ENCODE measurements around the gene COL17A1.

Gene COL17A1

GRCh38 chr10:104085801-104086400 is at the start of gene COL17A1:
Gene COL17A1, minus strand, starts transcription at chr10:104085880. Its CDS starts 5,207 bp downstream, at chr10:104080673.
- DNase-seq (ENCODE audit: low spot score): no peak

DNA sequence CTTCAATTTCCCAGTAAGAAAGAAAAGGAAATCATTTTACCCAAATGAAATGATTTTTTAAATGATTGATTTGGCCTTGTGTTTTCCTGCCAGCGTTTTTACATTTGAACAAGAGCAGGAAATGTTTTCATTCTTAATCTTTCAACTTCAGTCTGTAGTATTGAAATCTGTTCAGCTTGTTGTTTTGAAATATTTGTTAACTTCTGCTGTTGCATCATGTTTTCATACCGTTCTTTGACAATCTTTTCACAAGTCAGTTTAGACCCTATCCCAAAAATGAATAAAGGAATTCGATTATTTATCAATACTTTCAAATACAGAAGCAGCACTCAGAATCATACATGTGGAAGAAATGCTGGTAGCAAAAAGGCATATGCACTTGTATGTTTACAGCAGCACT is 44.4 kb upstream of the COL17A1 start:
- no peak for DNase-seq (ENCODE audit: low spot score)

DNA sequence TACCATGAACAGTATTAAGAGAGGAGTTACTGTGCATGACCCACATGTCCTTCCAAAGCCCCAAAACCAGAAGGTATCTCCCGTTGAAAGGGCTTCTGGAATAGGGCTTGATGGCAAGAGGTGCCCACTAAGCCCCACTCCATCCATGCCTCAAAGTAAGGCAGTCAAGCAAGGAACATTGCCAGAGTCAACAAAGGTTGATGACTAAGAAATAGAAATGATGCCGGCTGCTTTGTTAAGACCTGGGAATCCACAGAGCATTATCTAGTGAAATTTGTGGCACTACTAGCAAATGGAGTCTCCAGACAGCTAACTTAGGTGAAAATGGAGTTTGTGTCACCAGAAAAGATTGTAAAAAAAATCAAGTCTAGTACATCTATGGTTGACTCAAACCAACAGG is 42.5 kb upstream of the COL17A1 start:
- DNase-seq (ENCODE audit: low spot score): no peak

DNA sequence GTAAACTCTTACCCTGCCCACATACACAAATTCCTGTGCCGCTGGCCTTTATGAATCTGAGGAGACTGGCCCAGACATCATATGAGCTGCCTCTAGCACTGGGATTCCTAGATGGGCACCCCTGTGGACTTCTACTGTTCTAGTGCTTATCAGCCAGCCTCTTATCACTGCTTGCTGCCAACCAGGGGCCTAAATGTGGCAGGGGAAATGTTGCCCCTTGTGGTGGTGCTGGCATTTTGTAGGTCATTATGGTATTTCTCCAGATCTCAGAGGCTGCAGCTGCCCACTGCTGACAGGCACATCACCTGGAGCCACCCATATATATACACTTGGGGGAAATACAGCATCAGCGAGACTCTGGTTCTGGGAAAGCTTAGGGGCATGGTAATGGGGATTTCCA is 41.7 kb upstream of the COL17A1 start:
- DNase-seq (ENCODE audit: low spot score): peak; percentile 49

- no peak for DNase-seq (ENCODE audit: low spot score)
Measured at GRCh38 chr10:104123397-104123796, 37.7 kb upstream of the COL17A1 start.

DNA sequence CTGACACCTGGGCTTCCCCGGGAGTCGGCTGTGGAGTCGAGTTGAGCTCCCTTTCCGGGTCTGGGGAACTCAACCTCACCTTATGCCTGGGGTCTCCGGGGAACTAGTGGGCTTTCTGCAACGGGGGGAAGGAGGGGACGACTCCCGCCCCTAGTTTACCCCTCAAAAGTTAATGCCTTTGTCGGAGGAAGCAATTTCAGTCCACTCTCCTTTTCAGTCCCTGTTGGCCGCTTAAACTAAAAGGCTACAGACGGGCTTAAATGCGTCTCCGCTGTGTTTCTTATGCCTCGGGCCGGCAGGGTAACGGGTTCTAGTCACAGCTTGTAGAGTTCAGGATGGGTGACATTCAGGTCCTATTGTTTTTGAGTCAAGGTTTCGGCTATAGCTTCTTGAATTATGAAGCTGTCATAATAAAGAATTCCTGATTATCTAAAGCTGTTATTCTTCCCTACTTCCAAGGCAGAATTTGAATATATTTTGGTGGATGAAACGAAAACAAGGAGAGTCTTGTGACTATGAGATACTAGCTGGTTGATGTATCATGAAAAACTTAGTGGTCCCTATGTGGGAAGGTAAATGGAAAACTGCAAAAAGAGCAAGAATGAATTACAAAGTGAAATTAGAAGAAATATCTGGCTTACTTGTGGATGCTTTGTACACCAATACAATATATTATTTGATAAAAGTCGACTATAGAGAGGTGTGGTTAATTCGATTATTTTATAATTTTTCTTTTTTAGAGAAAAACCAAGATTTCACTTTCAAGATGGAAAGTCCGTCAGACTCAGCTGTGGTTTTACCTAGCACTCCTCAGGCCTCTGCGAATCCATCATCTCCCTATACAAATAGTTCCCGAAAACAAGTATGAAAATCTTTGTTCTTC is 36.8 kb upstream of the COL17A1 start:
- DNase-seq (ENCODE audit: low spot score): no peak

DNA sequence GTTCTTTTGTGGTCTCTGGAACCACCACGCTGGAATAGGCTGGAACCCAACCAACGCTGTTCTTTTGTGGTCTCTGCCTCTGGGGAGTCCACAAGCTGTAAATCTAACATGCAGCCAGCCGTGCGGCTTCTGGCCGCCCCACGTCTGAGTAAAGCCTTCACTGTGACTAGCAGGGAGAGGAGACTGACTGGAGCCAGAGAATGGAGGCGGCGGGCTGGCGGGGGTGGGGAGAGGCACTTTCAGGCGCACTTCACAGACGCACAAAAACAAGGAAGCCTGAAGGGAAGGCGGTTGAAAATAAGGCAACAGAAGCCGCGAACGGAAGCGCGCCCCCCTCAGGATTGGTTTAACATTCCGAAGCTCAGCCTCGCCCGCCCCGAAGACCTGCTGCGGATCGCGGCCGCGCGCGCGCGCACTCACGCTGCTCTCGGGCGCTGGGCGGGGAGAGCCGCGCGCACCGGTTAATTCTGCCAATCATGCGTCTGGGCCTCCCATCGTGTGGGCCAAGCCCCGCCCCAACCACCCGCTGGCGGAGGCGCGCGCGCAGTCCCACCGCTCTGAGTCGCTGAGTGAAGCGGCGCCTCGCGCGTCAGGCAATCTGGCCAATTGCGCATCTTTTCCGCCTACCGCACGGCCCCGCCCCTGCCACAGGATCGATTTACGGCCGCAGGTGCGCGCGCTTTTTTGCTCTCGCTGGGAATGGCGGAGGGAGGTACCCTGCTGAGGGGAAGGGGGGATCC is 36.0 kb upstream of the COL17A1 start, which contains the start of gene SFR1:
Gene SFR1 (plus strand): TSS at position 687 of the 740 bp plus-strand sequence. CDS start 13 bp downstream, at position 700.
- peak; percentile 100 for DNase-seq (ENCODE audit: low spot score)

DNA sequence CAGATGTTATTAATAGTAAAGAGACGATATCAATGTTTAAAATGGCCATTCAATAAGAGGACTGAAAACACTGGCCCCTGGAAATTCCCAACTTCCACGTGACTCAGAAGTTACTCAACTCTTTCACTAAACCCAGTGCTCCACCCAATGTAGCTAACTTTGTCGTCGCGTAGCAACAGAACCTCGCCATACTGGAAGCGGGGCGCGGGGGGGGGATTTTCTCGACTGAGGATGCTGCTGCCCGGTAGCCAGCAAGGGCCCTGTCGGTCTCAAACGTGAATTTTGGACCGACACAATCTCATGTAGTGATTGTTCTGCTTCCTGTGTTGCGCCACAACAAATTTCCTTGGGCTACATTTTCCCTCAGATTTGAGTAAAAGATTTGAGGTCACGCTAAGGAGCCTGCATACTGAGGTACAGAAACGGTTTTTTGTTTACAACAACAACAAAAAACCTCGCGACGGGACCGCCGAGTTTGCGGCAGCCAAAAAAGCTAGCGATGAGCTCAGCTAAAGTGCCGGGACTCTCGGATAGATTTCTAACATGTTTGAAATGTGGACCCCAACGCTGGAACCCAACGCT is 35.3 kb upstream of the COL17A1 start:
- peak; percentile 86 for DNase-seq (ENCODE audit: low spot score)

GRCh38 chr10:104120512-104120902 is 34.8 kb upstream of the COL17A1 start:
- no peak for DNase-seq (ENCODE audit: low spot score)

DNA sequence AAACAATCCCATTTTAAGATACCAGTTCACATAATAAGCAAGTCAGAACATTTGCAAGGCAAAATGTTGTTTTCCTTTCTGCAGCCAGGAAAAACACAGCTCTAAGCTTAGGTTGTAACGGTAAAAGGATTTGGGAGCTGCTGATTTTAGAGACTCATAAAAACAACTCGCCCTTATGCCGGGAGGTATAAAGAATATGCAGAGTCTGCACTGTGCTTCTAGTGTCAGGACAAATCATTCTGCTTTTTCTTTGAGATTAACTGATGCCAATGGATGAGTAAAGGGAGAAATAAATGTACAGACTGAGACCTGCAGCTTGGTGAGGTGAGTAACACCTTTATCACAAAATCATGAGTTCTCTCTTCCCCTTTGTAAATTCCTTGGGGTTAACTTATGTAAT is 34.3 kb upstream of the COL17A1 start:
- DNase-seq (ENCODE audit: low spot score): no peak

- DNase-seq (ENCODE audit: low spot score): no peak
Measured at GRCh38 chr10:104117839-104118323, 32.2 kb upstream of the COL17A1 start.

- no peak for DNase-seq (ENCODE audit: low spot score)
Measured at GRCh38 chr10:104113376-104113956, 27.8 kb upstream of the COL17A1 start.

DNA sequence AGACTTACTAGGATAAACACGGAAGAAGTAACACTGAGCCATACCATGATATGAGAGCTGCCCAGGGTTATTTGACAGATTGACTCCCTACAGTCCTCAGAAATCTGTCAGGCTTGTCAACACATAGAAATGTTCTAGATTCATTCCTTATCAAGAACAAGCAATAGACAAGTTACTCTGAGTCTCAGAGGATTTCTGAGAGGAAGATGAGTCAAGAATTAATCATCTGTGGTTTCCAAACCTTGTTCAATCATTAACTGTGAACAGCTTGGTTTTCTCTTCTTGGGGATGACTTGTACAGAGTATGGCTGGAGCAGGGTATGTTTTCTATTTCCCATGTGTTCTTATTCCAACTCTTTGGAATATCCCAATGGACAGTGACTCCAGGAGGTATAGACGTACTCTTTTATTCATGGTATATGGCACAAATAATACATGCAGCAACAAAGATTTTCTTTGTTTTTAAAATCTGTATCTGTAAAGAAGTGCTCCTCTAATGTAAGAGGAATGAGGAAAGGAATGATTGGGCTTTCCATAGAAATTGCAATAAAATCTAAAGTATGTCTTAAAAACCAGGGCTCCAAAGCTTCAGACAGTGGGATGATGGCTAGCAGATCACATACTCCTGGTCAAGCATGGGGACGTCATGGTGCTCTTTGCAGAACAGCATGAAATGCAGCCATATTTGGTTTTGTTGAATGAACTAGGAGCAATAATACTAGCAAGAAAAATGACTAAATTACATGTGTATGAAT is 24.4 kb upstream of the COL17A1 start:
- no peak for DNase-seq (ENCODE audit: low spot score)

DNA sequence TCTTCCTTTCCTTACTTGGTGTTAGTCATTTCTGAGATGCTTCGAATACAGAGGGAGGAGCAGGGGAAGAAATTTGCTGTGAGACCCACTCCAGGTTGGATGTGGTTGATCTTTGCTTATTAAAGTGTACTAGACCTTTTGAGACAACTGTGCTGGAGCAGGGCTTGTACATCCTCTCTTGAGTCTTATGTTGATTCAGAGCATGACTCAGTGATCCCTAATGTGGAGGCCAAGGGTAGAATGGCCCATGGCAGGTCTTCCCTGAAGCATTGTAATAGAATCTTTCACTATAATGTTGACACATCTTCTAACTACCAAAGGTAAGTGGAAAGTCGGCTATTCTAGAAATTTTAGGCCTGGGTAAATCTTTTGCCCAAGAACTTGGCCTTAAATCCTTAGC is 19.2 kb upstream of the COL17A1 start:
- DNase-seq (ENCODE audit: low spot score): no peak

GRCh38 chr10:104104418-104104817 is 18.7 kb upstream of the COL17A1 start:
- no peak for DNase-seq (ENCODE audit: low spot score)

DNA sequence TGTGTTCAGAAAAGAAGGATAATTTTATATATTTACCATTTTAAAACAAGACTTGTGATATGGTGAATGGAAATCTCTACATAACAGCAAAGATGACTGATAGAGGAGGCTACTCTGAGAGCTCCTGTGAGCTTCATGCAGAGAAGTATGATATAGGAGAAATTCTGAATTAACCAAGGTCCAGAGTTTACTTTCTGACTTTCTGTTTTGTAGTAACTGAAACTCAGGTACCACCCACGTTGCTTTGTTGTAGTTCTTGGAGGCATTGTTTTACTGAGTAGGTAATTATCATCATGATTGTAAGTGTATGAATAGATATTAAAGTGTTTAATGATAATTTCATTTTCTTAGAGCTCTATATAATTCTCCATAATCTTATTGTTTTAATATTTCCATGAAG is 18.3 kb upstream of the COL17A1 start:
- DNase-seq (ENCODE audit: low spot score): no peak

- no peak for DNase-seq (ENCODE audit: low spot score)
Measured at GRCh38 chr10:104101902-104102301, 16.2 kb upstream of the COL17A1 start.

DNA sequence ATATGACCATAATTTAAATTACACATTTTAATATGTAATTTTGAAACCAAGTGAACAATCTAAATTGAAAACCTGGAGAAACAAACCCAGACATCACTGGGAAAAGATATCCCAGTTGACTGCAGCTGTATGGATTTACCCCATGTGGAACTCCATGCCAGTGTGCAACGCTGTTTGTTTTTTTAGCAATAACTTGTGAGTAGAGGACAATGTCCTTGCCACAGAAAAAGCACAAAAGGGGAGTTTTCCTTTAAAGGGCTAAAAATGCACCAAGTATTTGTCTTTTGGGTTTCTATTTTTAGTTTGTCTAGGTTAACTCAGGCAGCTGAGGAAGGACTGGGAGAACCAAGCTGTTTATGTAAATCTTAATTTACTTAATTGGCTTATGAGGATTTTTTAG is 15.1 kb upstream of the COL17A1 start:
- DNase-seq (ENCODE audit: low spot score): no peak

GRCh38 chr10:104099941-104100340 is 14.3 kb upstream of the COL17A1 start:
- no peak for DNase-seq (ENCODE audit: low spot score)

DNA sequence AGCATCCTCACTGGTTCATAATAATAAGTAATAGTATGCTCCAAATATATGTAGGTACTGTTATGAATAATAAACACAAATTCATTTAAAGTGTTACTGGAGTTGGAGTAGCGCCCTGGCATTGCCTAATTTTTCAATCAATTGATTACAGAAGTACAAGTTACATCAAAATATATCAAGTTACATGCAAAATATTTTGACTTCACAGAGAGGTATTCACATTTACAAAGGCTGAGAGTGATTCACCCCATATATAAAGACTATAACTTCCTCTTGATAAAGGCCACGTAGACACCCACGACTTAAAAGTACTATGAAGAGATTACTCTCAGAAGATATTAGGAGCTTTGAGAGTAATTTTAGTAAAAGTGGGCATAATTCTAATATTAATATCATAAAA is 13.6 kb upstream of the COL17A1 start:
- DNase-seq (ENCODE audit: low spot score): no peak

DNA sequence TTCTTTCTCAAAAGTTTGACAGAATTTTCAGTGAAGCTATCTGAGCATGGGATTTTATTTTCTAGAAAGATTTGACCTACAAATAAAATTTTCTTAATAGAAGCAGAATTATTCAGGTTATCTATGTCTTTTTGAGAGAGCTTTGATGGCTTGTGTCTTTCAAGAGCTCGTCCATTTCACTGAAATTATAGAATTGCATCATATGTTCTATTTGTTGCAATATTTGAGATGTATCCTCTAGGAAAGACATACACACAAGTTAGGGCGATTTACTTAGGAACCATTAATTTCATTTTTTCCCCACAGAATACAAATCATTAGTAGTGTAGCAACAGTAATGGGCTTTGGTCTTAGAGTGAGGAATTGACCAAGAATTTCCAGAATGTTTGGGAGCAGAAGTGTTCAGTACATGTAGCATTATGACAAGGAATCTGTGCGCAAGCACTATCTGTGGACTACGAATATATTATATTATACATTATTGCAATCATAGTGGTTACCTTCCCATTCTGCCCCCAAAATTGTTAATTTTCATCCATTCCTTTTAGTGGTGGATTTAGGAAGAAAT is 12.8 kb upstream of the COL17A1 start:
- DNase-seq (ENCODE audit: low spot score): no peak
